ENCODE measurements around the gene SLC39A13.

The SLC39A13 gene

GRCh38 chr11:47403571-47403970 is 4.8 kb upstream of the SLC39A13 start:
- Histone ChIP-seq H3K27ac (replicated peaks) (peak overlapping the region; percentile 6), H3K4me3 (replicated peaks; ENCODE audit: insufficient read depth, low read length) (no peak overlapping the region), H3K27me3 (ENCODE audit: insufficient read depth, poor library complexity, severe bottlenecking) (no peaks in the 10 kb centered on the region)
- no peak for DNase-seq (ENCODE audit: low read depth in 1 of 2, low spot score in 1 of 2)
- no peak for TF ChIP-seq POLR2AphosphoS5 (IDR thresholded peaks at IDR 0.05; ENCODE audit: low read depth)
- no peak for TF ChIP-seq GABPA (IDR thresholded peaks at IDR 0.05; ENCODE audit: low read depth)
- TF ChIP-seq REST (IDR thresholded peaks at IDR 0.05; ENCODE audit: insufficient replicate concordance, low read depth): no peak
- TF ChIP-seq CTCF (IDR thresholded peaks at IDR 0.05; ENCODE audit: insufficient read depth, low read length): no peak
- TF ChIP-seq SPI1 (IDR thresholded peaks at IDR 0.05; ENCODE audit: borderline replicate concordance, low read depth): no peak

- Histone ChIP-seq H3K27me3 (ENCODE audit: insufficient read depth, poor library complexity, severe bottlenecking) (no peaks in the 10 kb centered on the region), H3K4me3 (replicated peaks; ENCODE audit: insufficient read depth, low read length) (peak overlapping the region; percentile 35), H3K27ac (replicated peaks) (peak overlapping the region; percentile 74)
- peak; percentile 34 to 45 for DNase-seq (ENCODE audit: low read depth in 1 of 2, low spot score in 1 of 2)
- no peak for TF ChIP-seq POLR2AphosphoS5 (IDR thresholded peaks at IDR 0.05; ENCODE audit: low read depth)
- TF ChIP-seq SPI1 (IDR thresholded peaks at IDR 0.05; ENCODE audit: borderline replicate concordance, low read depth): no peak
- no peak for TF ChIP-seq REST (IDR thresholded peaks at IDR 0.05; ENCODE audit: insufficient replicate concordance, low read depth)
- no peak for TF ChIP-seq CTCF (IDR thresholded peaks at IDR 0.05; ENCODE audit: insufficient read depth, low read length)
- no peak for TF ChIP-seq GABPA (IDR thresholded peaks at IDR 0.05; ENCODE audit: low read depth)
Measured at GRCh38 chr11:47406896-47407745, 1.3 kb upstream of the SLC39A13 start.

GRCh38 chr11:47408598-47409439 is 429 bp downstream of the SLC39A13 start:
- no peaks in the 10 kb centered on the region for H3K27me3 ChIP-seq (ENCODE audit: insufficient read depth, poor library complexity, severe bottlenecking)
- peak overlapping the region; percentile 81 for H3K4me3 ChIP-seq (replicated peaks; ENCODE audit: insufficient read depth, low read length)
- DNase-seq (ENCODE audit: low read depth in 1 of 2, low spot score in 1 of 2): no peak
- TF ChIP-seq GABPA (IDR thresholded peaks at IDR 0.05; ENCODE audit: low read depth) (no peak), SPI1 (IDR thresholded peaks at IDR 0.05; ENCODE audit: borderline replicate concordance, low read depth) (no peak), CTCF (IDR thresholded peaks at IDR 0.05; ENCODE audit: insufficient read depth, low read length) (no peak), POLR2AphosphoS5 (IDR thresholded peaks at IDR 0.05; ENCODE audit: low read depth) (no peak), REST (IDR thresholded peaks at IDR 0.05; ENCODE audit: insufficient replicate concordance, low read depth) (no peak)
- peak overlapping the region; percentile 60 for H3K27ac ChIP-seq (replicated peaks)

Data from HL-60 (cell line).